CD14-positive monocyte (primary cell): ENCODE measurements around the gene LTBP2. TPM values are rescaled to one million over a fixed set of nuclear protein-coding genes. Genes with fewer than 3 reads are reported as not detected.

Experiments
- DNase-seq, 3 donors: peaks; one replicate each; pipeline ENCODE4 v3.0.0-alpha.2; 2011 to 2022
- H2AFZ ChIP-seq: 2 replicates; pipeline ENCODE4 v1.6.0; 2012; ENCODE audit warnings: mild to moderate bottlenecking, low read depth, low read length, inconsistent platforms; ENCODE audit not compliant: insufficient read depth, poor library complexity, severe bottlenecking
- H3K27ac ChIP-seq, 2 donors: 1 replicate in 1 of 2; 2 replicates in 1 of 2; pipeline ENCODE4 v1.5.1; 2012 to 2013; ENCODE audit warnings: low read length in 2 of 2, control low read depth in 1 of 2, inconsistent platforms in 1 of 2, low read depth in 1 of 2, mild to moderate bottlenecking in 1 of 2
- H3K27me3 ChIP-seq, 2 donors: one replicate each; pipeline versions ENCODE4 v1.6.0 to v1.6.1; 2011 to 2013; ENCODE audit warnings: low read length in 2 of 2; ENCODE audit not compliant: control insufficient read depth in 2 of 2, insufficient read depth in 2 of 2
- H3K36me3 ChIP-seq, 2 donors: replicated peaks in 1 of 2; 1 replicate in 1 of 2; 2 replicates in 1 of 2; pipeline versions ENCODE4 v1.5.1 to v1.6.1; 2012 to 2013; ENCODE audit warnings: low read length in 2 of 2, control low read depth in 1 of 2, inconsistent platforms in 1 of 2, mild to moderate bottlenecking in 1 of 2; ENCODE audit not compliant: insufficient read depth in 2 of 2, control insufficient read depth in 1 of 2
- H3K4me1 ChIP-seq, 2 donors: 1 replicate in 1 of 2; 2 replicates in 1 of 2; pipeline versions ENCODE4 v1.5.1 to v1.6.1; 2012 to 2013; ENCODE audit warnings: low read length in 2 of 2, control low read depth in 1 of 2, inconsistent platforms in 1 of 2, mild to moderate bottlenecking in 1 of 2, moderate library complexity in 1 of 2; ENCODE audit not compliant: insufficient read depth in 2 of 2, control insufficient read depth in 1 of 2
- H3K4me2 ChIP-seq: replicated peaks from 2 replicates; pipeline ENCODE3; 2012; ENCODE audit warnings: low read length, moderate library complexity, mild to moderate bottlenecking; ENCODE audit not compliant: poor library complexity, severe bottlenecking; ENCODE audit errors: extremely low read depth
- H3K4me3 ChIP-seq, 3 experiments: fragments of 200-600 bp in 1 of 3; sonication (generic) in 1 of 3; replicated peaks in 1 of 3; 1 replicate in 2 of 3; 2 replicates in 1 of 3; pipeline ENCODE4 v1.5.1; 2011 to 2013; ENCODE audit warnings: low read length in 3 of 3, mild to moderate bottlenecking in 3 of 3, control low read depth in 2 of 3, low read depth in 2 of 3, inconsistent platforms in 1 of 3, moderate library complexity in 1 of 3
- H3K79me2 ChIP-seq: 2 replicates; pipeline ENCODE4 v1.6.0; 2012; ENCODE audit warnings: mild to moderate bottlenecking, control low read depth, inconsistent platforms, low read length, moderate library complexity; ENCODE audit not compliant: insufficient read depth
- H3K9ac ChIP-seq: 2 replicates; pipeline ENCODE4 v1.6.0; 2017; ENCODE audit warnings: low read length, mild to moderate bottlenecking; ENCODE audit not compliant: insufficient read depth, poor library complexity, severe bottlenecking
- H3K9me3 ChIP-seq, 2 donors: replicated peaks in 1 of 2; 1 replicate in 1 of 2; 2 replicates in 1 of 2; pipeline versions ENCODE4 v1.5.1 to v1.6.1; 2012 to 2013; ENCODE audit warnings: low read length in 2 of 2, control low read depth in 1 of 2; ENCODE audit not compliant: control insufficient read depth in 1 of 2, insufficient read depth in 1 of 2
- H4K20me1 ChIP-seq: 2 replicates; pipeline ENCODE4 v1.6.0; 2012; ENCODE audit warnings: mild to moderate bottlenecking, low read length, control low read depth, moderate library complexity; ENCODE audit not compliant: insufficient read depth
- H3K27ac Mint-ChIP-seq, 7 donors: one replicate each; pipeline ENCODE4 v1.8.0; 2020; ENCODE audit warnings: mild to moderate bottlenecking in 7 of 7, mixed read lengths in 7 of 7, moderate library complexity in 6 of 7, inconsistent platforms in 2 of 7
- H3K27me3 Mint-ChIP-seq, 3 donors: one replicate each; pipeline ENCODE4 v1.8.0; 2021 to 2022; ENCODE audit warnings: low read depth in 3 of 3, mild to moderate bottlenecking in 3 of 3, mixed read lengths in 3 of 3, moderate library complexity in 3 of 3, inconsistent platforms in 1 of 3
- H3K36me3 Mint-ChIP-seq, 2 donors: one replicate each; pipeline ENCODE4 v1.8.0; 2020; ENCODE audit warnings: mixed read lengths in 2 of 2, inconsistent platforms in 1 of 2, mild to moderate bottlenecking in 1 of 2
- H3K4me1 Mint-ChIP-seq: one replicate; pipeline ENCODE4 v1.8.0; 2020; ENCODE audit warnings: mild to moderate bottlenecking, mixed read lengths
- H3K4me3 Mint-ChIP-seq, 2 donors: one replicate each; pipeline ENCODE4 v1.8.0; 2020; ENCODE audit warnings: mild to moderate bottlenecking in 2 of 2, mixed read lengths in 2 of 2, moderate library complexity in 1 of 2
- H3K9me3 Mint-ChIP-seq, 7 donors: one replicate each; pipeline ENCODE4 v1.8.0; 2020 to 2022; ENCODE audit warnings: mixed read lengths in 7 of 7, mild to moderate bottlenecking in 6 of 7, moderate library complexity in 6 of 7, inconsistent platforms in 2 of 7
- CTCF ChIP-seq: fragments of 200-600 bp; IDR thresholded peaks from one replicate; pipeline ENCODE4 v1.8.0; 2022; ENCODE audit warnings: antibody characterized with exemption, mild to moderate bottlenecking
- WGBS: methylation state at CpG from one replicate; pipeline ENCODE4 v1.1.5; 2013; ENCODE audit warnings: missing lambda C conversion rate; ENCODE audit not compliant: insufficient coverage; 5-methylcytosine and 5-hydroxymethylcytosine counted together
- intact Hi-C, 2 donors: fragments of 100-400 bp; cut with micrococcal nuclease; formaldehyde crosslinking; loops; one replicate each; pipeline versions ENCODE4 v1.15.0 to v1.15.1; 2023
- polyA plus RNA-seq, 3 donors: library from polyadenylated mRNA; depleted of rRNA in 1 of 3; unstranded in 2 of 3; stranded (reverse) in 1 of 3; fragments of 300-500 nt in 2 of 3; fragments of >200 nt in 1 of 3; fragmentation: Illumina TruSeq in 2 of 3; gene quantifications; 1 replicate in 2 of 3; 2 replicates in 1 of 3; pipeline ENCODE4 v1.2.3, GENCODE V29; 2012 to 2021

LTBP2 gene
- polyA plus RNA-seq, 3 donors: 0.04 to 0.24 (median 0.11) TPM

GRCh38 chr14:74616996-74617700 lies 5.1 kb upstream of the LTBP2 start:
- peak overlapping the region; percentile 38 for H3K4me2 ChIP-seq
- peak overlapping the region in 1 of 3 experiments; percentile 41 for H3K4me3 ChIP-seq
- H3K4me3 Mint-ChIP-seq: peak overlapping the region in 1 of 2 donors; percentile 26
- H3K27me3 ChIP-seq: peaks cover 0 to 3% of the 10 kb centered on the region in 2 donors
- peaks cover 81% of the 10 kb centered on the region for H3K4me1 Mint-ChIP-seq
- H2AFZ ChIP-seq: no peak overlapping the region
- no peak overlapping the region for H3K9ac ChIP-seq
- H3K36me3 Mint-ChIP-seq: peaks cover 21 to 23% of the 10 kb centered on the region in 2 donors
- WGBS: 85% methylated on average over 4 of the region's 13 CpGs
- peaks cover 0 to 2% (median 0%) of the 10 kb centered on the region in 7 donors for H3K9me3 Mint-ChIP-seq
- peaks cover 21 to 24% (median 21%) of the 10 kb centered on the region in 3 donors for H3K27me3 Mint-ChIP-seq
- no peaks in the 10 kb centered on the region for H3K9me3 ChIP-seq
- no peaks in the 10 kb centered on the region for H3K79me2 ChIP-seq
- H3K27ac ChIP-seq: peak overlapping the region; percentile 9 to 91
- H3K27ac Mint-ChIP-seq: peak overlapping the region; percentile 87 to 98 (median 95)
- no peak for TF ChIP-seq CTCF
- intact Hi-C loops: loop anchor here in 1 of 2 donors (2.0 kb wide), 1 partner anchor 124 kb away; the partner anchor contains the start of genes ISCA2 and NPC2
- no peaks in the 10 kb centered on the region for H4K20me1 ChIP-seq
- no peaks in the 10 kb centered on the region for H3K36me3 ChIP-seq
- peaks cover 76 to 86% of the 10 kb centered on the region in 2 donors for H3K4me1 ChIP-seq
- DNase-seq: no peak

GRCh38 chr14:74616507-74616906 lies 4.5 kb upstream of the LTBP2 start:
- no peak overlapping the region for H3K9ac ChIP-seq
- Mint-ChIP-seq H3K4me3 (peak overlapping the region; percentile 54 to 79), H3K4me1 (peaks cover 82% of the 10 kb centered on the region), H3K36me3 (peaks cover 21 to 23% of the 10 kb centered on the region in 2 donors), H3K9me3 (peaks cover 0 to 2% (median 0%) of the 10 kb centered on the region in 7 donors), H3K27me3 (peaks cover 17 to 31% (median 24%) of the 10 kb centered on the region in 3 donors), H3K27ac (peak overlapping the region; percentile 87 to 98 (median 95))
- no peaks in the 10 kb centered on the region for H3K36me3 ChIP-seq
- H3K79me2 ChIP-seq: no peaks in the 10 kb centered on the region
- WGBS: 0% methylated on average over 1 of the region's 4 CpGs
- no peaks in the 10 kb centered on the region for H3K9me3 ChIP-seq
- peak overlapping the region; percentile 38 for H3K4me2 ChIP-seq
- H3K27me3 ChIP-seq: peaks cover 0 to 8% of the 10 kb centered on the region in 2 donors
- H3K27ac ChIP-seq: peak overlapping the region; percentile 9 to 91
- H3K4me1 ChIP-seq: peaks cover 81 to 92% of the 10 kb centered on the region in 2 donors
- no peaks in the 10 kb centered on the region for H4K20me1 ChIP-seq
- TF ChIP-seq CTCF: no peak
- H2AFZ ChIP-seq: no peak overlapping the region
- DNase-seq: peak; percentile 83 to 95 (median 89)
- H3K4me3 ChIP-seq: peak overlapping the region in 1 of 3 experiments; percentile 41
- intact Hi-C loops: loop anchor here in 1 of 2 donors (2.0 kb wide), 1 partner anchor 124 kb away; the partner anchor contains the start of genes ISCA2 and NPC2
